Left colon (tissue), 2 donors: ENCODE results near the gene LARGE1. TPM values are rescaled to one million over a fixed set of nuclear protein-coding genes. Genes with fewer than 3 reads are reported as not detected.

ENCODE experiments used
- ATAC-seq: fragments of 200-7000 bp; cut with Tn5 transposase; one replicate; pipeline ENCODE4 v1.9.1; 2020; ENCODE audit warnings: mild to moderate bottlenecking, moderate library complexity
- DNase-seq, 2 donors: peaks; one replicate each; pipeline ENCODE4 v3.0.0-alpha.2; 2020
- intact Hi-C, 2 donors: fragments of 100-400 bp; cut with DNase I in 1 of 2; cut with micrococcal nuclease in 1 of 2; formaldehyde crosslinking; loops; one replicate each; pipeline versions ENCODE4 v1.11.2 to v1.14.0; 2022; cut with DNase I, micrococcal nuclease
- total RNA-seq, 2 donors: library from RNA; stranded (reverse); fragmentation: NEBNext Ultra II Directional; extraction: Animal tissue kit (Norgen Biotek cat#: 25700); gene quantifications; one replicate each; pipeline ENCODE4 v1.2.1, GENCODE V29; 2021
- donor health status: DM: no; HTN: no; CAD: no.
- donor health status: DM: yes; HTN: yes; CAD: no.

Gene LARGE1
- total RNA-seq, 2 donors from 2014 or later = 51.6 to 69.6 TPM

GRCh38 chr22:33600595-33600994, 319.7 kb downstream of the LARGE1 start:
- DNase-seq (no peak), ATAC-seq (no peak)
- intact Hi-C loops = no loop called here

- ATAC-seq (no peak), DNase-seq (no peak)
- intact Hi-C loops = no loop called here
Observed at GRCh38 chr22:33600113-33600512, 320.2 kb downstream of the LARGE1 start.

- no peak for DNase-seq
- intact Hi-C loops = no loop called here
- ATAC-seq = no peak
Observed at GRCh38 chr22:33599596-33599995, 320.7 kb downstream of the LARGE1 start.

DNA sequence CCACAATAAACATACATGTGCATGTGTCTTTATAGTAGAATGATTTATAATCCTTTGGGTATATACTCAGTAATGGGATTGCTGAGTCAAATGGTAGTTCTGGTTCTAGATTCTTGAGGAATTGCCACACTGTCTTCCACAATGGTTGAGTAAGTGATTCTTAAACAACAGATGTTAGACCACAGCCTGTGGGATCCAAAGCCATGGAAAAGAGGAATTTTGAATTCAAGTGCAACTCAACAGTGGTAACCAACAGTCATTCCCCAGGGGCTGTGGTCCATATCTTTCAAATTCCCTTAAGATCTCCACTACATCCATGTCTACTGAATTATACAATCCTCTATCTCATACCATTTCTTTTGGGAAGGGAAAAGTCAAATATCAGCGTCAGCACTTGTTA, 321.5 kb downstream of the LARGE1 start:
- no peak for ATAC-seq
- intact Hi-C loops = no loop called here

DNA sequence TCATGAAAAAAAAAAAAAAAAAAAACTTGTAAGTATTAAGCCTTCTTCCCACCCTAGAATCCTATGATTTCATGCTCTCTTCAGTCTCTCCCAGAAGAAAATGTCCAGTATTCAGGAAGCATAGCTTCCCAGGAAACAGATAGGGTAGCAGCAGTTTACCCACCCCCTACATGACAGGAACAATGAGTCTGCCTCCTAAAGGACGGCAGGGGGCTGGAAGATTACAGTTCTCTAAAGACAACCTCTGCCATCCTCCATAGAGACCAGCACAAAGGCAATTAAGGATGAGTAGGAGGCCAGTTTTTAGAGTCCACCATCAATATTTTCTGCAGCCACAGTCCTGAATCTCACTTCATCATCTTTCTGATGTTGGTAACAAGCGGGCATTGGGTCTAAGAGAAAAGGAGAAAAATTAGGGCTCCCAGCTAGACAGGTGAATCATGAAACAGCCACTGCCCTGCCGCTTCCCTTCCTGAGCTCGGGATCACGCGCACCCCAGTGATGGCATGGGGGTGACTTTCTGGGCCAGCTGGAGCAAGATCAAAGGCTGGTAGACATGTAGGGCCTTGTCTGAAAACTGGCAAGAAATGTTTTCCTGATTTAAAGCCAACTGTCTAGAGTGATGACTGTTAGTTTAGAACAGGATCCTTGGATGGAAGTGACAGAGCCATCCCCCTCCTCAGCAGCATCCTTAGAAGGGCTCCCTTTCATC, 322.8 kb downstream of the LARGE1 start:
- DNase-seq (no peak), ATAC-seq (no peak)
- intact Hi-C loops = no loop called here

More for the DNA sequence above, 321.5 kb downstream of the LARGE1 start:
- DNase-seq = no peak

- intact Hi-C loops = no loop called here
- no peak for DNase-seq
- no peak for ATAC-seq
Observed at GRCh38 chr22:33593818-33594217, 326.5 kb downstream of the LARGE1 start.

GRCh38 chr22:33591946-33592345, 328.3 kb downstream of the LARGE1 start:
- DNase-seq = no peak
- ATAC-seq = no peak
- intact Hi-C loops = no loop called here

DNA sequence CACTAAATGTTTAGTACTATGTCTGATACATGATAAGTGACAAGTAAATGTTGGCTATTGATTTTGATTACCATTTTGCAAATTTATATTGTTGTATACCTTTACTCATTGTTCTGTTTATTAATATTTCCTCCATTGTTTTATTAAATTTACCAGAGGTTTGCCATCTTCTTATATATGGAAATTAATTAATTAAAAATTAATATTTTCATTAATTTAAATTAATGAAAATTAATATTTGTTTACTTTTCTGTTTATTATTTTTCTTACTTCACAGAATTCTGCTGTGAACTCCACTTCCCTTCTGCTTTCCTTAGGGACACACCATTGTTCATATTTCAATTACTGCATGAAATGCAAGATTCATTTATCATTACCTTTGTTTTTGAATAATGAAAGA, 331.0 kb downstream of the LARGE1 start:
- DNase-seq = no peak
- intact Hi-C loops = no loop called here
- no peak for ATAC-seq

DNA sequence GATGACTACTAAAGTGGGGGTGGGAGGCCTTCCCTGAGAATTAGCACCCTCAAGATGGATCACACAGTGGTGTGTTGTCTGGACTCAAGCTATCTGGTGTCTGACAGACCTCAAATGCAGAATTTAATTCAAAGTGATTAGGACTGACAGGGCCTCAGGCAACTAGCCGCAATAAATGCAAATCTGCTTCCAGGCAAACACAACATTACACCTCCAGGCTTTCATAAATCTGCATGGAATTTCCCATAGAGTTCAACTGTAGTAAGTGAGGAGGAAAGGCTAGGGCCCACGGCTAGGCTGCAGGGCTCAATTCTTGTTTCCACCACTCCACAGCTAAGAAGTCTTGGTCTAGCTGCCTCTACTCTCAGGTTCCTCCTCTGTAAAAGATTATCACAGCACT, 331.4 kb downstream of the LARGE1 start:
- DNase-seq (no peak), ATAC-seq (no peak)
- intact Hi-C loops = no loop called here

GRCh38 chr22:33584152-33584551, 336.1 kb downstream of the LARGE1 start:
- intact Hi-C loops = no loop called here
- no peak for ATAC-seq
- no peak for DNase-seq

- intact Hi-C loops = no loop called here
- ATAC-seq (no peak), DNase-seq (no peak)
Observed at GRCh38 chr22:33582822-33583400, 337.4 kb downstream of the LARGE1 start.

GRCh38 chr22:33580310-33580709, 340.0 kb downstream of the LARGE1 start:
- ATAC-seq (no peak), DNase-seq (no peak)
- intact Hi-C loops = no loop called here

GRCh38 chr22:33579448-33580093, 340.7 kb downstream of the LARGE1 start:
- ATAC-seq (peak; percentile 87), DNase-seq (peak; percentile 41 to 65)
- intact Hi-C loops = loop anchor here in 1 of 2 donors (5.0 kb wide), 1 partner anchor 277 kb away; no protein-coding TSS in a partner anchor

GRCh38 chr22:33578752-33579151, 341.5 kb downstream of the LARGE1 start:
- no peak for DNase-seq
- intact Hi-C loops = loop anchor here in 1 of 2 donors (5.0 kb wide), 1 partner anchor 276 kb away; no protein-coding TSS in a partner anchor
- ATAC-seq = peak; percentile 42

DNA sequence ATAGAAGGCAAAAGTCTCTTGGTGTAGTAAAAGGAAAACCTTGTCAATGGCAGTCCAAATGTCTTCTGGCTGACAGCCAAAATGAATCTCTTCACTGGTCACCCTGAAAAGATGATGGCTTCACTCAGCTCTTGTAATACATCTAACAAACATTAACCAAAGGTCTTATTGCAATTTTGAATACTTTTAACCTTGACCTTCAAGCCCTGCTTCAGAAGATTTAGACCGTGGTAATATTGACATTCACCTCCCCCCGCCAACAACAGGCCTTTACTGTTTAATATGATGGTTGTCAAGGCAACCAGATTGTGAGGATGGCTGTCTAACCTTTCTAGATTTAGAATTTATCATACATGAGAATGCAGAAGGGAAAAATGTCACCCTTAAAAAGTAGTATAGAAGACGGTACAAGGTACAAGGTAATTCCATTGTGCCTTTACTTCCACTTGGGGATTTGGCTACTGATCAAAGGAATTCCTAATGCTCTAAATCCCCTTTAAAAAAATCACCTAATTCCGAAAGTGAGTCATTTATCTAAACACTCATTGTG, 342.3 kb downstream of the LARGE1 start:
- DNase-seq (no peak), ATAC-seq (peak; percentile 51)
- intact Hi-C loops = loop anchor here in 1 of 2 donors (5.0 kb wide), 1 partner anchor 276 kb away; no protein-coding TSS in a partner anchor

DNA sequence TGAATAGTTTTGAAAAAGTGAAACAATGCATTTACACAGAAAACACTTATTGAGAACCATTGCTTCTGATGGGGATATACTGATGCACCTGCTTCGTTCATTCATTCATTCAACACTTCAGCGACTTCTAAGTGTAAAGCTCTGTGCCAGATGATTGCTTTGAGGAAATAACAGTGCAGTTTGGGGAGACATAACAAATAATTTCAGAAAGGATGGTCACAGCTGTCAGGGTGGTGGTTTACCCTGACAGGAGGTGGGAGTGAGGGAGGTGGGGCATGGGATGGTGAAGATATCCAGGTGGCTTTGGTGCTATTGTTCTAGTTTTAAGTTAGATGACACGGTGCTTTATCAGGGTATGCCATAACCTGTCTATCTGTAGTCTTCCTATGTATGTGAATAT, 344.1 kb downstream of the LARGE1 start:
- ATAC-seq = no peak
- DNase-seq = no peak
- intact Hi-C loops = loop anchor here in 1 of 2 donors (5.0 kb wide), 1 partner anchor 274 kb away; no protein-coding TSS in a partner anchor

GRCh38 chr22:33575771-33576170, 344.5 kb downstream of the LARGE1 start:
- no peak for ATAC-seq
- DNase-seq = no peak
- intact Hi-C loops = loop anchor here in 1 of 2 donors (5.0 kb wide), 1 partner anchor 273 kb away; no protein-coding TSS in a partner anchor

GRCh38 chr22:33575041-33575440, 345.2 kb downstream of the LARGE1 start:
- intact Hi-C loops = loop anchor here in 1 of 2 donors (5.0 kb wide), 1 partner anchor 273 kb away; no protein-coding TSS in a partner anchor
- no peak for DNase-seq
- no peak for ATAC-seq

- ATAC-seq (peak; percentile 59), DNase-seq (no peak)
- intact Hi-C loops = no loop called here
Observed at GRCh38 chr22:33573479-33573878, 346.8 kb downstream of the LARGE1 start.

- no peak for ATAC-seq
- no peak for DNase-seq
- intact Hi-C loops = no loop called here
Observed at GRCh38 chr22:33572086-33572485, 348.2 kb downstream of the LARGE1 start.
